ENCODE data around the gene CCNH.

DNA sequence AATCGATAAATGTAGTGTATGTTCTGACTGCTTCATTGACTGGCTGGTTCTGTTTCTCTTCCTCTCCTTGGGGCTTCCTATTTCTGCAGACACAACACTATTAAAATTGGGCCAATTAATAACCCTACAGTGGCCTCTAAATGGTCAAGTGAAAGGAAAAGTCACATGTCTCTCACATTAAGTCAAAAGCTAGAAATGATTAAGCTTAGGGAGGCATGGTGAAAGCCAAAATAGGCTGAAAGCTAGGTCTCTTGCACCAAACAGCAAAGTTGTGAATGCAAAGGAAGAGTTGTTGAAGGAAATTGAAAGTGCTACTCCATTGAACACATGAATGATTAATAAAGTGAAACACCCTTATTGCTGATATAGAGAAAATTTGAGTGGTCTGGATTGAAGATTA lies 58.2 kb downstream of the CCNH start:
- TF ChIP-seq, protein P1, sequence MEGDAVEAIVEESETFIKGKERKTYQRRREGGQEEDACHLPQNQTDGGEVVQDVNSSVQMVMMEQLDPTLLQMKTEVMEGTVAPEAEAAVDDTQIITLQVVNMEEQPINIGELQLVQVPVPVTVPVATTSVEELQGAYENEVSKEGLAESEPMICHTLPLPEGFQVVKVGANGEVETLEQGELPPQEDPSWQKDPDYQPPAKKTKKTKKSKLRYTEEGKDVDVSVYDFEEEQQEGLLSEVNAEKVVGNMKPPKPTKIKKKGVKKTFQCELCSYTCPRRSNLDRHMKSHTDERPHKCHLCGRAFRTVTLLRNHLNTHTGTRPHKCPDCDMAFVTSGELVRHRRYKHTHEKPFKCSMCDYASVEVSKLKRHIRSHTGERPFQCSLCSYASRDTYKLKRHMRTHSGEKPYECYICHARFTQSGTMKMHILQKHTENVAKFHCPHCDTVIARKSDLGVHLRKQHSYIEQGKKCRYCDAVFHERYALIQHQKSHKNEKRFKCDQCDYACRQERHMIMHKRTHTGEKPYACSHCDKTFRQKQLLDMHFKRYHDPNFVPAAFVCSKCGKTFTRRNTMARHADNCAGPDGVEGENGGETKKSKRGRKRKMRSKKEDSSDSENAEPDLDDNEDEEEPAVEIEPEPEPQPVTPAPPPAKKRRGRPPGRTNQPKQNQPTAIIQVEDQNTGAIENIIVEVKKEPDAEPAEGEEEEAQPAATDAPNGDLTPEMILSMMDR (conservative IDR thresholded peaks at IDR 0.05; ENCODE audit: low read depth, low read length), result no peak
- no peak for TF ChIP-seq EZH2 (IDR thresholded peaks at IDR 0.05; ENCODE audit: borderline replicate concordance, low read depth, low read length, poor library complexity, severe bottlenecking)
